ENCODE results near the gene PUSL1. TPM values are rescaled to one million over a fixed set of nuclear protein-coding genes. Genes with fewer than 3 reads are reported as not detected.

Gene PUSL1
- total RNA-seq, 1 experiment from 2014 or later: 18.9 TPM

- POLR2A ChIA-PET (ENCODE audit: unreplicated experiment): no interaction called here
- no peak overlapping the region for H3K4me2 ChIP-seq
These were observed 13.1 kb upstream of the PUSL1 start for GRCh38 chr1:1295154-1295923.

GRCh38 chr1:1296070-1297061, 12.0 kb upstream of the PUSL1 start:
- Histone ChIP-seq H3K27me3 (ENCODE audit: insufficient read depth, low read depth) (no peaks in the 10 kb centered on the region), H3K27ac (no peak overlapping the region), H2AFZ (no peak overlapping the region), H3K4me1 (replicated peaks; ENCODE audit: insufficient read depth) (peaks cover 4% of the 10 kb centered on the region), H3F3A (ENCODE audit: insufficient read depth, low read depth) (no peaks in the 10 kb centered on the region), H4K20me1 (ENCODE audit: insufficient read depth) (no peaks in the 10 kb centered on the region; the same call in 1 of the 2 replicates), H3K36me3 (ENCODE audit: low read depth) (no peaks in the 10 kb centered on the region), H3K9me3 (ENCODE audit: insufficient read depth, low read depth) (no peaks in the 10 kb centered on the region), H3K4me3 (no peak overlapping the region), H3K79me2 (ENCODE audit: low read depth) (no peaks in the 10 kb centered on the region), H3K4me2 (no peak overlapping the region), H3K9me2 (ENCODE audit: insufficient read depth) (no peaks in the 10 kb centered on the region)
- ChIA-PET CTCF (no interaction called here), POLR2A (ENCODE audit: unreplicated experiment) (no interaction called here)
- TF ChIP-seq EZH2 (IDR thresholded peaks at IDR 0.05; ENCODE audit: low read depth): no peak
- no peak for TF ChIP-seq CTCF (conservative IDR thresholded peaks at IDR 0.05)
- no TSS peak for BruUV-seq (replicated peaks)
- intact Hi-C loops (cut with micrococcal nuclease; ENCODE audit: unreplicated experiment): no loop called here
- DNase-seq: no peak

More at GRCh38 chr1:1295154-1295923, 13.1 kb upstream of the PUSL1 start:
- Histone ChIP-seq H3F3A (ENCODE audit: insufficient read depth, low read depth) (no peaks in the 10 kb centered on the region), H3K36me3 (ENCODE audit: low read depth) (no peaks in the 10 kb centered on the region), H3K27ac (no peak overlapping the region), H4K20me1 (ENCODE audit: insufficient read depth) (no peaks in the 10 kb centered on the region; the same call in 1 of the 2 replicates), H3K27me3 (ENCODE audit: insufficient read depth, low read depth) (no peaks in the 10 kb centered on the region), H2AFZ (no peak overlapping the region), H3K4me1 (replicated peaks; ENCODE audit: insufficient read depth) (peaks cover 14% of the 10 kb centered on the region), H3K9me3 (ENCODE audit: insufficient read depth, low read depth) (no peaks in the 10 kb centered on the region), H3K9me2 (ENCODE audit: insufficient read depth) (no peaks in the 10 kb centered on the region), H3K4me3 (no peak overlapping the region), H3K79me2 (ENCODE audit: low read depth) (no peaks in the 10 kb centered on the region)
- CTCF ChIA-PET: no interaction called here
- DNase-seq: no peak
- intact Hi-C loops (cut with micrococcal nuclease; ENCODE audit: unreplicated experiment): no loop called here
- BruUV-seq (replicated peaks): no TSS peak
- TF ChIP-seq CTCF (conservative IDR thresholded peaks at IDR 0.05): no peak
- TF ChIP-seq EZH2 (IDR thresholded peaks at IDR 0.05; ENCODE audit: low read depth): no peak

GRCh38 chr1:1297802-1298424, 10.5 kb upstream of the PUSL1 start:
- H2AFZ ChIP-seq: no peak overlapping the region
- no peaks in the 10 kb centered on the region for H3K36me3 ChIP-seq (ENCODE audit: low read depth)
- no peak overlapping the region for H3K4me3 ChIP-seq
- no peaks in the 10 kb centered on the region for H3F3A ChIP-seq (ENCODE audit: insufficient read depth, low read depth)
- no peak for DNase-seq
- H4K20me1 ChIP-seq (ENCODE audit: insufficient read depth): no peaks in the 10 kb centered on the region; the same call in 1 of the 2 replicates
- TF ChIP-seq EZH2 (IDR thresholded peaks at IDR 0.05; ENCODE audit: low read depth) (no peak), CTCF (conservative IDR thresholded peaks at IDR 0.05) (no peak)
- intact Hi-C loops (cut with micrococcal nuclease; ENCODE audit: unreplicated experiment): no loop called here
- POLR2A ChIA-PET (ENCODE audit: unreplicated experiment): no interaction called here
- no peak overlapping the region for H3K4me2 ChIP-seq
- BruUV-seq (replicated peaks): no TSS peak
- no peaks in the 10 kb centered on the region for H3K9me3 ChIP-seq (ENCODE audit: insufficient read depth, low read depth)
- CTCF ChIA-PET: no interaction called here
- H3K79me2 ChIP-seq (ENCODE audit: low read depth): no peaks in the 10 kb centered on the region
- no peaks in the 10 kb centered on the region for H3K9me2 ChIP-seq (ENCODE audit: insufficient read depth)
- H3K4me1 ChIP-seq (replicated peaks; ENCODE audit: insufficient read depth): no peaks in the 10 kb centered on the region
- no peak overlapping the region for H3K27ac ChIP-seq
- no peaks in the 10 kb centered on the region for H3K27me3 ChIP-seq (ENCODE audit: insufficient read depth, low read depth)
